Stromal cell of bone marrow (primary cell): ENCODE data around the gene ZNF277.
A peak's percentile ranks its signal among the peaks of the same experiment; 100 is the strongest.

ENCODE experiments used
- DNase-seq: peaks from one replicate; pipeline ENCODE4 v3.0.0-alpha.2; 2012; ENCODE audit warnings: low read depth

ZNF277 gene

GRCh38 chr7:112254156-112254555, 47.7 kb downstream of the ZNF277 start:
- no peak for DNase-seq

DNA sequence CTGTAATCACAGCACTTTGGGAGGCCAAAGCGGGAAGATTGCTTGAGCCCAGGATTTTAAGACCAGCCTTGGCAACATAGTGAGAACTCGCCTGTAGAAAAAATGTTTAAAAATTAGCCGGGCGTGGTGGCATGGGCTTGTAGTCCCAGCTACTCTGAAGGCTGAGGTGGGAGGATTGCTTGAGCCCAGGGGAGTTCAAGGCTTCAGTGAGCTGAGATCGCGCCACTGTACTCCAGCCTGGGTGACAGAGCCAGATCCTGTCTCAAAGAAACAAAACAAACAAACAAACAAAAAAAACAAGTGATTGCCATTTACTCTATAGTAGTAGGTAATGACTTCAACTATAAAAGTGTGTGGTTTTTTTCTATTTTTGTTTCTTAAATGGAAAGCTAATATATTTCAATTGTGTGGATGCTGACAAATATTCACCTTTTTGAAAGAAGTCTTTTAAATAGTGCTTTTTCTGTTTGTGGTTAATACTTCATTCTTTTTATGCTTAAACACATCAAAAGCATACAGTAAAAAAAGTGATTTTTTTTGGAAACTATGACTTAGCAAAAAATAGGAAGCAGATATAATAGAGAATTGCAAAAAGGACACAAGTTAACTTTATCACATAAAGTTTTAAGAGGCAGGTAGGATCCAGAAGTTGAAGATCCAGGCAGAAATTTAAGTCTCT, 48.4 kb downstream of the ZNF277 start:
- no peak for DNase-seq

DNA sequence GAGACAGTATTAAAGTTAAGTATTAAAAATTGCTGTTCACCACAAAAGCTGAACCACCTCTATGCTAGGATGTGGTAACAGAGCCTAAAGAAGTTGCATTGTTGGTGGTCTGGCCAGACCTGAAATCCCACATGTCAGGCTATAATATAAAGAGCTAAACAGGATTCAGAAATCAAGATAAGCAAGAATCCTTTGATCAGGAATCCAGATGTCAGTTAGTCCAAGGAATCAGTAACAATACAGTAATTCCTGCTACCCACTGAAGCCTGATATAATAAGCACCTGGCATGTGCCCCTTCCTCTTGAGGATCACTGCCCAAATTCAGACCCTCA, 48.9 kb downstream of the ZNF277 start:
- no peak for DNase-seq

- no peak for DNase-seq
Observed at GRCh38 chr7:112257073-112257472, 50.6 kb downstream of the ZNF277 start.

DNA sequence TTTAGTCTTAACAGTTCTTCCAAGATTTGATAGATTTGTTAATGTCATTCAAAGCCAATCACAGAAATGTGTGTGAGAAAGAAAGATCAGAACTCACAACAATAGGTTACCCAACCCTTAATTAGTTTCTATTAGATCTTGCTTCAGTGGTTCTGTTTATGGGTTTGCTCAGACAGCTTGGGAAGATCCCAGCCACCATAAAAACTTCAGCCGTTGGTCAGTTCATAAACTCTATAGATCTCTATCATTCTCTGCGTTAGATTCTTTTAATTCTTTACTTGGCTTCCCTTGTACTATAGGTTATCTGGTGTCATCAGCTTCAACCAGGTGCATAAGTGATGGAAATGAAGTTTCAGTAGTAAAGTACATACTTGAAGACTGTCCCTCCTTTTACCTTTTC, 54.4 kb downstream of the ZNF277 start:
- DNase-seq: no peak

DNA sequence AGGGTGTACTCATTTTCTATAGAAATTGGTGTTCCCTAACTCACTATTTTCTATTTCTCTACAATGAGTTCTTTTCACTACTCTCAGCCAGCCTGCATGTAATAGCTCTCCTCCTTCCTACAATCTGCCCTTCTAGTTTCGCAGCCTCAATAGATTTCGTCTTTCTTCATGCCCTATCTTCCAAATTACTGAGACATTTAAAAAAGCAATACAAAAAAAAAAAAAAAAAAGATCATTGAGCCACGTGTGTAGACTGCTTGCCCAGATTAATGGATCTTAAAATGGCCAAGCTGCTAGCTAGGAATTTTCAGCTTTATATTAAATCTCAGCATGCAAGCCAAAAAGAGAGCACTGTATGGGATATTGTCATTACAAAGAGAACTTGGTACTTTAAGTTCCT, 55.5 kb downstream of the ZNF277 start:
- DNase-seq: no peak

GRCh38 chr7:112262855-112263487, 56.5 kb downstream of the ZNF277 start:
- DNase-seq: peak; percentile 6

- no peak for DNase-seq
Observed at GRCh38 chr7:112263519-112263918, 57.0 kb downstream of the ZNF277 start.

GRCh38 chr7:112266141-112266540, 59.6 kb downstream of the ZNF277 start:
- no peak for DNase-seq

DNA sequence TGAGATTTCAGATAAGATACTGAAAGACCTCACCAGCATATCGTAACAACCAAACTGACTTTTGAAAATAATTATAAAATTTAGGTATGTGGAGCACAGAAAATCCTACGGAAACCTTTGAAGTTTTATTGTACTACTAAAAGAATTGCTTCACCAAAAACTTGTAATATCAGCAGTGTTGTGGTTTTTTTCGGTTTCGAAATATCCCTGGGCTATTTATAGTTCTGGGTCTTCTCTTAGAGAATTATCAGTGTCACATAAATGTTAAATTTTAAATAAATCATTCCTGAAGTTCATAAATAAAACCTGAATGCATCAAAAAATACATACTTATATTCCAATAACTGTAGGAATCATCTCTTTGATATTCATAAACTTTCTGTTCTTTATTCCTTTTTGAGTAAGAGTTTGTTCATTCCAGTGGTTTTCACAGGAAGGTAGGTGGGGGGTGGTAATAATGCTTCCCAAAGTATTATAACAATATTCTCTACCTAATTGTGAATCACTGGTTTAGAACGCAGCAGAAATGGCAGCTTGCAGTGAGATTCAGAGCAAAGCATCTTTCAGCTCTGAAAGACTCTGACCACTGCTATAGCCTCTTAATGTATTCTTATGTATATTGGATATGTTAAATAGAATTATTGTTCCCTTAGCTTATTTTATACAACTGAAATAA, 60.2 kb downstream of the ZNF277 start:
- DNase-seq: peak; percentile 28

DNA sequence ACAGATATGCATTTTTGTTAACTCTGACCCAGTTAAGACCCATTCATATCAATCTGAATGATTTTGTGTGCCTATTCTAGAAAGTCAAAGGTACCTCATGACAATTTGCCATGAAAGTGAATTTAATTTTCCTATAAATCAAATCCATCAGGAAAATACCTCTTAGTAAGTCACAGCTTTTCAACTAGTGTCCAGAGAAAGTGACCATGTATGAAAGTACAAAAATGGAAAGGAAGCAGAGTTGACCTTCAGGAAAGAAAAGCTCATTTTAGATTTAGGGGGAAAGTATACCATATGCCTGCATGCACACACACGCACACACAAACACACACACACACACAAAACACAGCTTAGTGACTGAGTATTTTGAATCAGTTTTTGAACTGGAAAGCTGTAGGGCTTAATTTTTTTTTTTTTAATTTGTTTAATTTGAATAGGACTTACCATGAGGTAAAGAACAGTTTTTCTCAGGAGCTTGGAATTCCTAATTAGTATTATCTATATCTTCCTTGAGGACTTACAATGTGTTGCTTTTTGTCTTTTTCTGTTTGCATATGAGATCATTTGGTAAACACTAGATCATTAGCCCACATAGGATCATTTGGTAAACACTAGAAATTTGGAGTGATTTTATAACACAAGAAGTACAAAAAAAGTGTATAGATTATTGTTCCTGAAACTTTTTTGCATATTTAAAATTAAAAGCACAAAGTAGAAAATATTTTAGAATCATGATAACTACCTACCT, 61.6 kb downstream of the ZNF277 start:
- DNase-seq: no peak

DNA sequence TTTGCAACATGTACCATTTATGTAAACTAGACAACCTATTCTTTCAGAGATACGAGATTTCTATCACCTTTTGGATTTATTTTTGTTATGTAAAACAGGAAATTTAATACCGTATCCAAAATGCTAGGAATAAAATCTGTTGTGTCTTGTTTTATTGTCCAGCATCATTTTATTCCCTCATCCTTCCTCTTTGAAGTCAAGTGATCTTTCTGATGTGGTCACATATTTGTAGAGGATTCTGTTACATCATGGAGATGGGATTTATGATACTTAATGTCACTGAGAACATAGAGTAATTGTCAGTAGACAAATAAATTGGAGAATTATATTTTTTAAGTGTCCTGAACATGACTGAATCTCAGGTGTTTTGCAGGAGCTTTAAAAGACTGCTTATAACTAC, 64.7 kb downstream of the ZNF277 start:
- no peak for DNase-seq

DNA sequence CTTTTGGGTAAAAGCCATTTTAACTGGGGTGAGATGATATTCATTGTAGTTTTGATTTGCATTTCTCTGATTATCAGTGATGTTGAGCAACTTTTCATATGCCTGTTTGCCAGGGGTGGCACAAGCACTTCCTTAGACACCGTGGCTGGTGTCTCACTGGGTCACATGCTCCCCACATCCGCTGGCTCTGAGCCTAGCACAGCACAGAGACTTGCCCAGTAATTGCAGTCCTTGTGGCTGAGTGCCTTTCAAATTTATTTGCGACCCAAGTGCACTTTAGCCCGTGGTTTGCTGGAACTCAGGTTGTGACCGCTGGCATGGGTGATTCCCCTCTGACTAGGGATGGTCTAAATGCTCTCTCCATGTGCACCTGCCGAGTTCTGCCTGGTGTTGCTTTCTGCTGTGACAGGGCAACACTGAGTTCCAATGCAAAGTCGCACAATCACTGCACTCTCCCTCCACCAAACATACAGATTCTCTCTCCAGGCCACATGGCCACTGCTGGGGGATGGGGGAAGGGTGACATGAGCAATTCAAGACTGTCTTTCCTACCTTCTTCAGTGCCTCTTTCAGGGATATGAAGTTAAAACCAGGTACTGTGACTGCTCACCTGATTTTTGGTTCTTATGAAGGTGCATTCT, 66.5 kb downstream of the ZNF277 start:
- DNase-seq: no peak

DNA sequence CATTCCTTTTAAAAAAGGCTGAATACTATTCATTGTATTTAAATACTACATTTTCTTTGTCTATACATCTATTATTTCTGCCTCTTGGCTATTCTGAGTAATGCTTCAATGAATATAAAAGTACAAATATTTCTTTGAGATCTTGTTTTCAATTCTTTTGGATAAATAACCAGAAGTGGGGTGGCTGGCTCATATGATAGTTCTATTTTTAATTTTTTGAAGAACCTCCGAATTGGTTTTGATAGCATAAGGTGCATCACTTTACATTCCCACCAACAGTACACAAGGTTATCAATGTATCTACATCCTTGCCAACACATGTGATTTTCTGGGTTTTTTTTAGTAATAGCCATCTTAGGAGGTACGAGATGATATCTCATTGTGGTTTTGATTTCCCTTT, 72.5 kb downstream of the ZNF277 start:
- DNase-seq: no peak

- DNase-seq: no peak
Observed at GRCh38 chr7:112280267-112280666, 73.8 kb downstream of the ZNF277 start.

DNA sequence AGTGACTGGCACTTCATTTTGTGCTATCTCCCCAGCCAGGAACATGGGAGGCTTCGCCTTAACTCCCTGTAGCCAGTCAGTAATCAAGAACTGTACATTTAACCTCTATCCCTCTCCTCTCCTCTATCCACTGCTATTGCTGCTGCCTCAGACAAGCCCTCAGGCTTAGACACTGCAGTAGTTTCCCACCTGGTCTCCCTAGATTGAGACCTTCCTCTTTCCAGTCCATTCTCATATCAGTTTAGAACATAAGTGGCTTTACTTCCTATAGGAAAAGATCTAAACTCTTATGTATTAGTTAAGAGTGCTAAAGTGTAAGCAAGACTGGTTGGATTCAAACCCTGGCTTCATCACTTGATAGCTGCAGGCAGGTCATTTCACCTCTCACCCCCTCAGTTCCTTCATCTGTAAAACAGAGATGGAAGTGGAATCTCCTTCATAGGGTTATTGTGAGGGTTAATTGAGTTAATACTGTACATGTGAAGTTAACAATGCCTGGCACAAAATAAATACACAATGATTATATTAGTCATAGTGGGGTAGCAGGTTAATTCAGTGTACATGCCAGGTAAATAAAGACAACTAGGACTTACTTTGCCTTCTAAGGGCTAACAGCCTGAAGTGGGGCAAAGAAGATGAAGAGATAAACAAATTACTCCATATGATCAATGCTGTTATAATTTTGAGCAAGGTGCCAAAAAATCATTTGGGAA, 76.1 kb downstream of the ZNF277 start:
- DNase-seq: no peak

DNA sequence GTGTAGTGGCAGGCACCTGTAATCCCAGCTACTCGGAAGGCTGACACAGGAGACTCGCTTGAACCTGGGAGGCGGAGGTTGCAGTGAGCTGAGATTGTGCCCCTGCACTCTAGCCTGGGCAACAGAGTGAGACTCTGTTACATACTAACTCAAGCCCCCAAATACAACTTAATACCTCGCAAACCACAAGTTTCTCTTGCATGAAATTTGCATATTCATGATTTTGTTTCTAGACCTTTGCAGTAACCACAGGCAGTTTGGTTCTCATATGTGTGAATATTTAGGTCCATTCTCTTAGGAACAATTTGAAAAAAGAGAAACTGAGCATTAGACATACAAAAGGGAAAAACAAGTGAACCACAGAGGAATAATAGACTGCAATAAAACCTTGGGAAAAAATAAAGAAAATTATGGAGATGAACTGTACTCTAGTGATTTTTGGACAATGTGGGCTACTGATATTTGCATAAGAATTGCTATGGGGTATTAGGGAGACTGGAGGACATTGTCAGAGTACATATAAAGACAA, 77.0 kb downstream of the ZNF277 start:
- DNase-seq: no peak

- DNase-seq: no peak
Observed at GRCh38 chr7:112286250-112287086, 80.0 kb downstream of the ZNF277 start.

DNA sequence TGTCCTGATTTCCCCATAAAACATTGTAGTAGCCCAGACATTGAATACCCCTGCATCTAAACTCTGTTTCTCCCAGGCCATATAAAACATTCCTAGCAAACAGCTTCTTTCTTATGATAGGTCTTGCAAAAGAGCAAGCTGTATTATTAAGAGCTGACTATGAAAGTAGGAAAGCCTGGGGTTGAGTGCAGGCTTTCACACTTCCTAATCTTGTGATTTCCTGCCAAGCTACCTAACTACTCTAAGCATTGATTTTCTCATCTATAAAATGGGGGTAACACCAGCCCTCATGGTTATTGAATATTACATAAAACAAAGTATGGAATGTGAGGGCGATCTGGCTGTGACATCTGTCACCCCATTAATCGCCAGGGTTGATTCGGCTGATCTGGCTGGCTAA, 81.8 kb downstream of the ZNF277 start:
- DNase-seq: no peak

DNA sequence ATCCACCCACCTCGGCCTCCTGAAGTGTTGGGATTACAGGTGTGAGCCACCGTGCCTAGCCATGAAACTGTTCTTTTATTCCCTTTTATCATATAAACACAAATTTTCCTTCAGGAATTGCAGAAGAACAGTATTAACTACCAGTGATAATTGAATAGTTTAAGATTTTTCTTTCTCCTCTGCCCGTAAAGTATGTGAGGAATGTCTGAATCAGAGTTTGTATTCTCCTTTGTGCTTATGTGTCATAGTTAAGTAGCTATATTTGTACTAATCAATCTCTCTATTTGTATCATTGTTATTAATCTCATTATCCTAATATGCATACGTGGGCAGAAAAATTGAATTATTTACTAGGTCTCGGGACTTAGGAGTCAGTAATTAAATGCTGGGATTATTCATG, 83.6 kb downstream of the ZNF277 start:
- DNase-seq: no peak

DNA sequence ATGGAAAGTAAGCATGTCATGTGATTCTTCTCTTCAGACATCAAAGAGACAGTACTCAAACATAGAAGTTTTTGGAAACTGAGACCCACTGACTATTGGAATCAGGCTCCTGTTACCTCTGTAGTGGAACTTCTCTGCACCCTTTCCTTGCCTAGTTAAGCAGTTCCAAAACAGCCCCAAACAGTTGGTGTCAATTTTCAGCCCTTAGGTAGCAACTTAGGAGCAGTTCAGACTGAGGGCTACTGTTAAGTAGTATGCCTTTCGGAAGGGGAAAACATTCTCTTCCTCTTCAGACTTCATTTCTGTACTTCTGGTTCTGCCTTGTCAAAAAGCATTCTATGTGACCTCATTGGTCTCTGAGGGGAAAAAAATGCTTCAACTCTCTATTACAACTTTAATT, 85.7 kb downstream of the ZNF277 start:
- no peak for DNase-seq
